GM19328 (cell line): ENCODE data around the gene KLHL25.

Source experiments
- ATAC-seq: cut with Tn5 transposase; IDR thresholded peaks from one replicate; pipeline ENCODE4 v1.9.1; 2021; ENCODE audit warnings: mild to moderate bottlenecking, moderate library complexity; ENCODE audit not compliant: unreplicated experiment

KLHL25 gene

DNA sequence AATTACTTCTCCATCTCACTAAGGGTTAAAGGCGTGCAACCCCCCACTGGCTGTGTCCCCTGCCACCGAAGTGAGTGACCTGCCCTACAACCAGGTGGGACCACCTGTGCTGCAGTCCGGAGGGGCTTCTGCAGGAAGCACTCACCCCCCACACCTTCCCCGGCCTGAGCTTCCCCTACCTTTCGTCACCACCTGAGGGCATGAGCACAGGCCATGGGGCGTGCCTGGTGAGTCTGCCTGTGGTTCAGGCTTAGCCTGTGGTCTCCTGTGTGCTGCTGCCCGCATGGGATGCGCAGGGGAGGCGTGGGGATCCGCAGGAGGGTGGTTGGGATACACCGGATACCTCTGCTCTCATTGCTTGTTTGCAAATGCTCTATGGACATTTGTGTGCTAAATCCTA is 46.0 kb downstream of the KLHL25 start:
- no peak for ATAC-seq

GRCh38 chr15:85748176-85748575 is 46.5 kb downstream of the KLHL25 start:
- no peak for ATAC-seq

DNA sequence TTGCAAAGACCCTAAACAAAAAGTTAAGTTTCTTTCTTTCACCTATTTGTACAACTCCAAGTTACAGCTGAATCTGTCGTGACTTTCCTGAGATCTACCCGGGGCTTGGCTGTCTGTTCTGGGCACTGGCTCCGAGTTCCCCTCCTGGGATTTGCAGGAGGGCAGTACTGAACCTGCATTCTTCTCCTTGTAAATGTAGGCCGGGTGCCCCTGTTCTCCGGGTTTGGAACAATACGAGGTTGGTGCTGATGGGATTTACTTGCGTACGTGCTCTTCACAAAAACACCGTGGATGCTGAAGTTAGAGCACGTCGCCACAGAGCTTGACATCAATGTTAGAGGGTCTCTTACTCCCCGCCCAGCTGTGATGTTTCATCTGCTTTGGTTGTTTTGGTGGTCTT is 48.1 kb downstream of the KLHL25 start:
- ATAC-seq: no peak

DNA sequence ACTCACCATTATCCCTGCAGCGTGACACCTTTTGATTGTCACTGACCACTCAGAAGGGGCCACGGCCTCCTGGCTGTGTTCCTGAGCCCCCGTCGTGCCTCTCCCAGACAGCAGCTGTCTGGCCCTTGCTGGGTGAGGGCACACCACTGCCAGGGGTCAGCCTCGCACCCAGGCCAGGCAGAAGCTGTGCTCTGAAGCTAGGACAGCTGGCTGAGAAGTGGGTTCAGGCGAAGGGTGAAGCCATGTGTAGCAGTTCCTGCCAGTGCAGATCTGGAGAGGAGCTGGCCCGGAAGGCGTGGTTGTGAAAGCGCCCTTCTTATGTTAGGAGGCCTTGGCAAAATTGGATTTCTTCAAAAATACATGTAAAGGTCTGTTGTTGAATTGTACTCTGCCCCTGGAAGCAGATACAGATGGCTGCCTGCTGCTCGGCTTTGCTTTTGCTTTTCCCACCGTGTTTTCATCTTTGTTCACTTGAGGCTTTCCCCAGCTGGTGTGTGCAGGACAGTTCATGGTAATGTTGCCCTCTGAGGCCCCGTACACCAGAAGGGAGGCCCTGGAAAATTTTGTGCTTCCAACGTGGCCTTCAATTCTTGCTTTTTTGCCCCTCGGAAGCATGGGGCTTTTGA is 49.1 kb downstream of the KLHL25 start:
- no peak for ATAC-seq

DNA sequence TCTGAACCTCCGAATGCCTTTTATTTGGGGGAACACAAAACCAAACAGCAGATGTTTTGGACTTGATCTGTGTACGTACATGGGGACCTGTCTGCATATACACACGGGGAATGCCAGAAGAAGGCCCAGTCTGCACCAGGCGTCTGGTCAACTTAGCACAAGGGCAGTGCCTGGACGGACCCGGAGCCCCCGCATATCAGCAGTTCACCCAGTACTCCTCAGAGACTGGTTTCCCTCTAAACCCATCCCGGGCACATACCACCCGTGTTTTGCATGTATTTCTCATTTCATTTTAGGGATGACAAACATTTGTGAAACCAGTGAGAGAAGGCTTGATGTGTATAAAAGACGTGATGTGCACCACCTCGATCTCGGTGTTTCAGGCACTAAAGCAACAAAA is 49.7 kb downstream of the KLHL25 start:
- ATAC-seq: no peak

- ATAC-seq: no peak
These were observed 50.1 kb downstream of the KLHL25 start for GRCh38 chr15:85744579-85744978.

GRCh38 chr15:85743392-85744055 is 51.2 kb downstream of the KLHL25 start:
- ATAC-seq: no peak

DNA sequence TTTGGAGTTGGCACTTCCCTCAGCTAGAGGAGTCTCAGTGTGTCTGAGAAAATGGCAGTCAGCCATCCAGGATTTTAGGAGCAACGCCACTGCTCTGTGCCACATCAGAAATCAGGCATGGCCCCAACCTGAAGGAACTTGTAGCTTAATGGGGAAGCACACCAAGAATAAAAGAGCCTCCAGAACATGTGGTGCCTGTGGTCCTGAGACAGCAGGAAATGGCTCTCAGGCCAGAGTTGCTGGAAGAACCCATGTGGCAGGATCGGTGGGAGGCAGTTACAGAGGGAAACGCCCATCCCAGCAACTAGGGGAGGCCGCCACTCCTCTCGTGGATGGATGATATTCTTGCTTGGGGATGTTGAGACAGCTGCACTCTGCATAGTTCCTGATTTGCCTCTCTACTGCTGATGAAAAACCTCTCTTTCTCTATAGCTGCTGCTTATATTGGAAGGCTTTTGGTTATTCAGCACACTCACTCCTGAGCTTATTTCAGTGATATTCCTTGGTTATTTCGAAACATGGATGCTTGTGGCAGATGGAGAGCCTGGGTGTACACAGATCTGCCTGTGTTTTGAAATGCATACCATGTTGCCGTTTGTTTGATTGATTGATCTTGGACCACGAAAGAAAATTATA is 52.4 kb downstream of the KLHL25 start:
- ATAC-seq: no peak

GRCh38 chr15:85741662-85742061 is 53.1 kb downstream of the KLHL25 start:
- ATAC-seq: no peak

- no peak for ATAC-seq
These were observed 53.7 kb downstream of the KLHL25 start for GRCh38 chr15:85741021-85741421.

DNA sequence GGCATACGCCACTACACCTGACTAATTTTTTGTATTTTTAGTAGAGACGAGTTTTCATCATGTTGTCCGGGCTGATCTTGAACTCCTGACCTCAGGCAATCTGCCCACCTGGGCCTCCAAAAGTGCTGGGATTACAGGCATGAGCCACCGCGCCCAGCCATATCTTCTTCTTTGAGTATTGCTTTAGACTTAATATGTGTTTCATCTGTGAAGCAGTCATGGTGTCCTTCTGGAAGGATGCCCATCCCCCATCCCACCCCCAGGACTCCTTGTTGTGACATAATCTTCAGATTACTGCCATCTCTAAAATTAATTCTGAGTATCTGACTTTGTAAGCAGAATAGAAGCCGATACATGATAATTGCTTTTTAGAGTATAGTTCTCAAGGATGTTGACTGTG is 57.7 kb downstream of the KLHL25 start:
- ATAC-seq: no peak

DNA sequence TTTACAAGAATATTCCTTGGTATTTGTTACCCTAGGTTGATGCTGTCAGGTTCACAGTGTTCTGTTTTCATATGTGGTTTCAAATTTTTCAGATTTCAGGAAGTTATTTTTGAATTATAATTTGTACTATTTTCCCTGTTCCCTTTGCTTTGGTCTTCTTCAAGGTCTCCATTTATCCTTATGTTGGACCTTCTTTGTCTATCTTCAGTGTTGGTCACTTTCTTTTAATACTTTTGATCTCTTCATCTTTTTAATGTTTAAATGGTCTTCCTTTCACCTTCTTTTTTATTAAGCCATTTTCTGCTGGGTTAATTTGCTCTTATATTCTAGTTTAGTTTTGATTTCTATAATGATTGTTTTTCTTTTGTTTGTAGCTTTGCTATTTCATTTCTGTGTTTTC is 61.3 kb downstream of the KLHL25 start:
- no peak for ATAC-seq

- no peak for ATAC-seq
These were observed 64.5 kb downstream of the KLHL25 start for GRCh38 chr15:85730001-85730820.

DNA sequence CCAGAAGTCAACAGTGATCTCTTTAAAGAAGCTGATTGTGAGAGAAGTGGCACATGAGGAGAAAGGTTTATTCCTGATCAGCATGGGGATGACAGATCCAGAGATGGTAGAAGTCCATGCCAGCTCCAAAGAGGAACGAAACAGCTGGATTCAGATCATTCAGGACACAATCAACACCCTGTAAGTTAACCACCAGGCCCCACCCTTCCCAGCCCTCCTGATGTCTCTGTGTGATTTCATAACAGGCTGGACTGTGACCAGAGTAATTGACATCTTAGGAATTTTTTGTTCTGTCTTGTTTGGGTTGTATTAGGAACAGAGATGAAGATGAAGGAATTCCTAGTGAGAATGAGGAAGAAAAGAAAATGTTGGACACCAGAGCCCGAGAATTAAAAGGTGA is 67.7 kb downstream of the KLHL25 start:
- no peak for ATAC-seq

DNA sequence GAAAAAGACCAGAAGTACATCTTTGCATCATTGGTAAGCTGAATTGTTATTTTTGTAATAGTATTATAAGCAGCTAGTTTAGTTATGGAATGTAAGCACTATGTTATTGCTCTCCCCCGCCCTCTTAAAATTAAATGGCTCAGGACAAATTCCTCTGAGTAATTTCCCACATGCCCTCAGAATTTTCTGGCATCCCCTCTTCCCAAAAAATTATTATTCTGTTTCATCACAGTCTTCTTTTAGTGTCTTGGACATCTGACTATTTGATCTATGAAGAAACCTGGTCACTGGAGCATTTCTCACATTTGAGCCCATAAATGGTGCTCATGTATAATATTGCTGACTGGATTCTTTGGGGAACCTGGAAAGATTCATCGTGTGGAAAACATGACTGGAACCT is 68.3 kb downstream of the KLHL25 start:
- no peak for ATAC-seq

- no peak for ATAC-seq
These were observed 69.2 kb downstream of the KLHL25 start for GRCh38 chr15:85725564-85725963.

GRCh38 chr15:85725019-85725418 is 69.7 kb downstream of the KLHL25 start:
- ATAC-seq: no peak

GRCh38 chr15:85723960-85724945 is 70.5 kb downstream of the KLHL25 start:
- ATAC-seq: no peak

DNA sequence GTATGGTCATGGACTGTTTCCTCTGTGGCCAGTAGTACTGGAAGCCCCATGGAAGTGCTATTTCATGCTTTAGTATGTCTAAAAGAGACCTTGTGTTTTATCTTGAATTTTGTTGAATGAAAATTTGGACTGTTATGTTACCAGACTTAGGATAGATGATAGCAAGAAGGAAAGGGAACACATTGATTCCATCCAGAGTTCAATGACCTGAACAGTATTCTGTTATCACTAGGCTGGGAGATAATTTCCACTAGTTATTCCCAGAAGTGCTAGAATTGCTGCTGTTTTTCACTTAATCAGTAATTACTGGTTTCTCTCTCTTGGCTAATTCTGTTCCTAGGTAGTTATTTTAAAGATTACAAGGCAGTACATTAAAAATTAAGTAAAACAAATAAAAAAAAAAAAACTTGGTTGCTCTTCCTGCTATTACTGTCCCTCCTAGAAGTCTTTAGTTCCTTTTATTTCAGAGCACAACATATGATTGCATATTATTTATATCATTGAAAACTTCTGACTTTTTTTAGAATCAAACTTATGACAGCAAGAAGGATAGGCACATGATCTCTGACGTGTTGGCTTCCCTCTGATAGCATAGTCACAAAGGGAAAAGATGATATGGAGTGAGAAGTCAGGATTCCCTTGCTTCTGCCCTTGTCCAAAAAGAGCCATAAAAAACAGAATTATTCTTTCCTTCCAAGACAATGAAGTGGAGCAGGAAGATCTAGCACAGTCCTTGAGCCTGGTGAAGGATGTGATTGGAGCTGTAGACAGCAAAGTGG is 72.2 kb downstream of the KLHL25 start:
- ATAC-seq: no peak

DNA sequence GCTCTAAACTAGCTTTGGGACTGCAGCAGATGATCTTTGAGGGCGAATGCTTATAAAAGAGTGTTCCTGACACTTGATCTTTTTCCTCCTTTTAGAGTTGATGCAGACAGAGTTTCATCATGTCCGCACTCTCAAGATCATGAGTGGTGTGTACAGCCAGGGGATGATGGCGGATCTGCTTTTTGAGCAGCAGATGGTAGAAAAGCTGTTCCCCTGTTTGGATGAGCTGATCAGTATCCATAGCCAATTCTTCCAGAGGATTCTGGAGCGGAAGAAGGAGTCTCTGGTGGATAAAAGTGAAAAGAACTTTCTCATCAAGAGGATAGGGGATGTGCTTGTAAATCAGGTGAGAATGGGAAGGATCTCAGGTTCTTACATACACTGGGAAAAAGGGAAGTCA is 75.7 kb downstream of the KLHL25 start:
- ATAC-seq: no peak
